ENCODE results near the gene DPP4. TPM values are rescaled to one million over a fixed set of nuclear protein-coding genes. Genes with fewer than 3 reads are reported as not detected.
"Not testable (repeated sequence)": the region's sequence is repeated elsewhere in the genome, so short reads cannot be mapped to it uniquely, and the experiment has no call there.

Gene DPP4
- polyA plus RNA-seq, 1 experiment = 10.3 TPM

DNA sequence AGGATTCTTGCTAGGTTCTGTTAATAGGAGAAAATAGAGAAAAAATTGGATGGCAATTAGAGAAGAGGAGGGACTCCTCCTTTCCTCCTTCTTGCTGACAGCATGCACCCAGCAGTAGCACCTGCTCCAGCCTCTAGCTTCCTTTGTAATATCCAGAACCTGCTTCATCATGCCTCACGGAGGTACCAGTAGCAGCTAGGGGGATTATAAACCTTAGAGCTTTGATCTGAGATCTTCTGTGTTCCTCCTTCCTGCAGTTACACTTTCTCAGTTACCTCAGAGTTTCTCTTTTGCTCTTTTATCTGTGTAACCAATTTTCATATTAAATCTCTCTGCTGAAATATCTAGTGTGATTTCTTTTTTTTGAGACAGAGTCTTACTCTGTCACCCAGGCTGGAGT lies 16.6 kb downstream of the DPP4 start:
- TF ChIP-seq, protein P1, sequence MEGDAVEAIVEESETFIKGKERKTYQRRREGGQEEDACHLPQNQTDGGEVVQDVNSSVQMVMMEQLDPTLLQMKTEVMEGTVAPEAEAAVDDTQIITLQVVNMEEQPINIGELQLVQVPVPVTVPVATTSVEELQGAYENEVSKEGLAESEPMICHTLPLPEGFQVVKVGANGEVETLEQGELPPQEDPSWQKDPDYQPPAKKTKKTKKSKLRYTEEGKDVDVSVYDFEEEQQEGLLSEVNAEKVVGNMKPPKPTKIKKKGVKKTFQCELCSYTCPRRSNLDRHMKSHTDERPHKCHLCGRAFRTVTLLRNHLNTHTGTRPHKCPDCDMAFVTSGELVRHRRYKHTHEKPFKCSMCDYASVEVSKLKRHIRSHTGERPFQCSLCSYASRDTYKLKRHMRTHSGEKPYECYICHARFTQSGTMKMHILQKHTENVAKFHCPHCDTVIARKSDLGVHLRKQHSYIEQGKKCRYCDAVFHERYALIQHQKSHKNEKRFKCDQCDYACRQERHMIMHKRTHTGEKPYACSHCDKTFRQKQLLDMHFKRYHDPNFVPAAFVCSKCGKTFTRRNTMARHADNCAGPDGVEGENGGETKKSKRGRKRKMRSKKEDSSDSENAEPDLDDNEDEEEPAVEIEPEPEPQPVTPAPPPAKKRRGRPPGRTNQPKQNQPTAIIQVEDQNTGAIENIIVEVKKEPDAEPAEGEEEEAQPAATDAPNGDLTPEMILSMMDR (IDR thresholded peaks at IDR 0.05; ENCODE audit: insufficient read depth, low read depth, low read length) = no peak
- H3K27me3 ChIP-seq (ENCODE audit: control insufficient read depth, insufficient read depth, low read length) = no peaks in the 10 kb centered on the region
- DNase-seq (ENCODE audit: low read depth) = no peak
- H3K4me3 ChIP-seq (ENCODE audit: low read depth, low read length) = no peak overlapping the region
- ChIA-PET CTCF (no interaction called here), POLR2A (no interaction called here)
- H3K36me3 ChIP-seq (ENCODE audit: control insufficient read depth, insufficient read depth, low read length) = no peaks in the 10 kb centered on the region

DNA sequence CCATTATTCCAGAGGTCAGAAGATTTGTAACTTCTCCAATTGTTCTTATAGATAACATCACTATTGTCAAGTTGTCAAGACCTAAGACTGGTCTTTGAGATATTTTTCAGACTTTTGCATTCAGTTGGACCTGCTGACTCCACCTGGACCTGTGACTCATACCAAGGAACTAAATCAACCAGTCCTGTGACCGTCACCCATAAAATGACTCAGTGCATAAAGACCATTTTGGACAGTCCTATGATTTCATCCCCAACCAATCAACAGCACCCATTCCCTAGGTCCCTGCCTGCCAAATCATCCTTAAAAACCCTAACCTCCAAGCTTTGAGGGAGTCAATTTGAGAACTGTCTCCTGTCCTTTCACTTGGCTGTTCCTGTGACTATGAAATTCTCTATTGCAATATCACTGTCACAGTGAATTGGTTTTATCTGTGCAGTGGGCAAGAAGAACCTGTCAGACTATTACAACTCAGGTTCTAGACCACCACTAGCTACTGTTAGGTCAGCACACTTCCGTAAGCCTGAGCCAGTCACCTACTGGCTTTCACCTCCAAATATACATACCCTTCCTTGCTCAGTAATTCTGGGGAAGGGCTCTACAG lies 17.1 kb downstream of the DPP4 start:
- H3K27me3 ChIP-seq (ENCODE audit: control insufficient read depth, insufficient read depth, low read length) = no peaks in the 10 kb centered on the region
- CTCF ChIA-PET = no interaction called here
- no peaks in the 10 kb centered on the region for H3K36me3 ChIP-seq (ENCODE audit: control insufficient read depth, insufficient read depth, low read length)
- no peak overlapping the region for H3K4me3 ChIP-seq (ENCODE audit: low read depth, low read length)
- POLR2A ChIA-PET = no interaction called here
- TF ChIP-seq, protein P1 (IDR thresholded peaks at IDR 0.05; ENCODE audit: insufficient read depth, low read depth, low read length) = no peak
- DNase-seq (ENCODE audit: low read depth) = no peak

GRCh38 chr2:162053808-162054155 lies 20.2 kb downstream of the DPP4 start:
- no peaks in the 10 kb centered on the region for H3K36me3 ChIP-seq (ENCODE audit: control insufficient read depth, insufficient read depth, low read length)
- H3K27me3 ChIP-seq (ENCODE audit: control insufficient read depth, insufficient read depth, low read length) = no peaks in the 10 kb centered on the region
- ChIA-PET CTCF (no interaction called here), POLR2A (no interaction called here)
- TF ChIP-seq, protein P1 (IDR thresholded peaks at IDR 0.05; ENCODE audit: insufficient read depth, low read depth, low read length) = no peak
- no peak overlapping the region for H3K4me3 ChIP-seq (ENCODE audit: low read depth, low read length)
- no peak for DNase-seq (ENCODE audit: low read depth)

DNA sequence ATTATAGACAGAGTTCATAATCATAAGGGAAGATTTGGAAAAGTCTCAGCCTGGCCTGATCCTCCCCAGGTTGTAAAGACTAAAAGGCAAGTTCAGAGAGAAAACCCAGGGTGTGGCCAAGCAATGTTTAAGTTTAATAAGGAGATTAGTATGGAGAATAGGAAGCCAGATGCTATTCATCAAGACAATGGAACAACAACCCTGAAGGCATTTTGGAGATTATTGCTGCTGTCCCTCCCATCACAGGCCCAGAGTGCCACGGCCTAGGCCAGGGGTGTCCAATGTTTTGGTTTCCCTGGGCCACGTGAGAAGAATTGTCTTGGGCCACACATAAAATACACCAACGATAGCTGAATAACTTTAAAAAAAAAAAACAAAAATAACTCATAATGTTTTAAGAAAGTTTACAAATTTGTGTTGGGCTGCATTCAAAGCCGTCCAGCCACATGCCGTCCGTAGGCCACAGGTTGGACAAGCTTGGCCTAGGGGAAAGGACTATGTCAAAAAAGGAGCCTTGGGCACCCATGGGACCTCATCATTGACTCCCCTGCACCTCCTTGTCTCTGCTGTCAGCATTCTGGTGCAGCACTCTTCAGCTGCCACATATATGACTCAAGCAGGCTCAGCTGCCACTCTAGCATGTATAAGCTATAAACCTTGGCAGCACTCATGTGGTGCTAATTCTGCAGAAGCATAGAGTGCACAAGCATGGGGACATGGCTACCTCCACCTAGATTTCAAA lies 20.8 kb downstream of the DPP4 start:
- ChIA-PET POLR2A (no interaction called here), CTCF (no interaction called here)
- DNase-seq (ENCODE audit: low read depth) = no peak
- H3K4me3 ChIP-seq (ENCODE audit: low read depth, low read length) = no peak overlapping the region
- H3K36me3 ChIP-seq (ENCODE audit: control insufficient read depth, insufficient read depth, low read length) = no peaks in the 10 kb centered on the region
- H3K27me3 ChIP-seq (ENCODE audit: control insufficient read depth, insufficient read depth, low read length) = no peaks in the 10 kb centered on the region
- TF ChIP-seq, protein P1 (IDR thresholded peaks at IDR 0.05; ENCODE audit: insufficient read depth, low read depth, low read length) = no peak

GRCh38 chr2:162050513-162050961 lies 23.5 kb downstream of the DPP4 start:
- ChIA-PET POLR2A (no interaction called here), CTCF (no interaction called here)
- no peaks in the 10 kb centered on the region for H3K27me3 ChIP-seq (ENCODE audit: control insufficient read depth, insufficient read depth, low read length)
- H3K36me3 ChIP-seq (ENCODE audit: control insufficient read depth, insufficient read depth, low read length) = no peaks in the 10 kb centered on the region
- no peak overlapping the region for H3K4me3 ChIP-seq (ENCODE audit: low read depth, low read length)
- no peak for DNase-seq (ENCODE audit: low read depth)
- TF ChIP-seq, protein P1 (IDR thresholded peaks at IDR 0.05; ENCODE audit: insufficient read depth, low read depth, low read length) = no peak

GRCh38 chr2:162049089-162049488 lies 24.9 kb downstream of the DPP4 start:
- H3K4me3 ChIP-seq (ENCODE audit: low read depth, low read length); H3K27me3 ChIP-seq (ENCODE audit: control insufficient read depth, insufficient read depth, low read length); H3K36me3 ChIP-seq (ENCODE audit: control insufficient read depth, insufficient read depth, low read length); POLR2A ChIA-PET; DNase-seq (ENCODE audit: low read depth): not testable (repeated sequence)
- CTCF ChIA-PET = interaction anchor here (0.6 kb wide), 1 partner anchor 73 kb away, joined by 3 read pairs; no protein-coding TSS in a partner anchor
